ENCODE results near the gene LAMC3.

LAMC3 gene

GRCh38 chr9:130979591-130980385 is 29.2 kb upstream of the LAMC3 start:
- no peak for DNase-seq (ENCODE audit: low spot score)

- no peak for DNase-seq (ENCODE audit: low spot score)
Observed at GRCh38 chr9:130980526-130980925, 28.4 kb upstream of the LAMC3 start.

DNA sequence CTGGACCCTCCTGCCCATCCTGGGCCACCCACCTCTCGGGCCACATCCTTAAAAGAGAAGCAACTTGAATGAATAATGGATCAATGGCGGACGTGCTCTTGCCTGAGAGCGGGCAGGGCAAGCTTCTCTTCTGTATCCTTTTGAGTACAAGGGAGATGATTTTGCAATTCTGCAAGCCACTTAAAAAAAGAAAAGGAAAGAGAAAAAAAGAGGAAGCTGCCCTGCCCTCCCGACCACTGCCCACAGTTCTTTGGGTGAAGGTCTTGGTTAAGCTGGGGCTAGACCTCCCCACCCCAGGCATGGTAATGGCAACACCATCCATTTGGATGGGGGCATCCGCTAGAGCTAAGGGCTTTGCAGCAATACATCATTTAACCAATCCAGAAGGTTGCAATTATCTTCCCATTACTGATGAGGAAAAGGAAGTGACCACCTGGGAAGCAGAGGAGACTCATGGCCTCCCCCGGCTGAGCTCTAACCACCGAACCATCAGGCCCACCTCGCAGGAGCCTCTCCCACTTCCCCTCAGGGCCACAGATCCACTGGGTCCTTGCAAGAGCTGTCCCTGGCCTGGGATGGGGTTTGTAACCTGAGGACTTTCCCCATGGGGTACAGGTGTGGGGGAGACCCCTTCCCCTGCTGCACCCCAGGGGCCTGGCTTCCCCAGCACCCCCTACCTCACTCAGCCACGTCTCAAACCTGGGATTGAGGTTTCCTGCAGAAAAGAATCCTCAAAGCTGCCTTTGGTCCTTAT is 27.8 kb upstream of the LAMC3 start:
- DNase-seq (ENCODE audit: low spot score), result no peak

DNA sequence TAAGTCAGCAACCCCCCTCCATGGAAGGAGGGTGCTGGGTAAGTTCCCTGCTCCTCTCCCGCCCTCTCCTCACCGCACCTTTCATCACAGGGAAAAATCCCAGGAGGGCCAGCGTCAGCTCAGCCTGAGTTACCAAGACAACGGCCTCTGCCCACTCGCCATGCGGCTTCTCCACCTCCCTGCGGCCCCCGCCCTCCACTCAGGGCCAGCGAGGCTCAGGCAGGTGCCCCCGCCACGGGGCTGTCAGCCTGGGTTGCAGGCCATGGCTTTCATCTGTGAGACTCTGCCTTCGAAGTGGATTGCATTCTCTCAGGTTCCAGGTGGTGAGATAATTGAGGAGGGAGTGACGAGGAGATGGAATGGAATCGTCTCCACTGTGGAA is 27.2 kb upstream of the LAMC3 start:
- DNase-seq (ENCODE audit: low spot score), result no peak

DNA sequence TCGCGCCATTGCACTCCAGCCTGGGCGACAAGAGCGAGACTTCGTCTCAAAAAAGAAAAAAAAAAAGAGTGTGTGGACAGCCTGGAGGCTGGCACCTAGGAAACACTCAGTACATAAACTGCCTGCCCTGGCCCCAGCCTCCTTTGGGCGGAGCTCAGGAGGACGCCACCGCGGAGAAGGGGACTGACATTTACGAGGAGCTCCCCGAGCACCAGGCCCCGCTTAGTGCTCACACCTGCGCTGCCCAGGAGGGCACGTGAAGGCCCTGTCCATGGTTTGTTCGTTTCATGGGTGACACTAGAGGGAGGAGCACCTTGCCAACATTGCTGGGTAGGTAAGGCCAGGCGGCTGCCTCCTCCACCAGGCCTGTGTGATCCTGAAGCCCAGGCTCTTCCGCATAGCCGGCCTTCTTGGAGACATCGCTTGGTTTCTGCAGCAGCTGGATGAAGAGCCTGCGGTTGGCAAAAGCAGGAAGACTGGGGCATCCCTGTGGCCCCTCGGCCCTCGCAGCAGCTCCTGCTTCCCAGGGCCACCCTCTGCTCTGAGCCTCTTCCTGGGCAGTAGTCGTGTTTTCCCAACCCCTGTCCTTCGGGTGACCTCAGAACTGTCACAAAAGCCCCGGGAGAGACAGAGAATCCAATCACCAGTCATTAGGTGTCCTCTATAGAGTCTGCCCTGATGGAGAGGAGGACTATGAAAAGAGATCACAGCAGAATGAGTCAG is 26.2 kb upstream of the LAMC3 start:
- DNase-seq (ENCODE audit: low spot score), result no peak

GRCh38 chr9:130983359-130983670 is 25.7 kb upstream of the LAMC3 start:
- DNase-seq (ENCODE audit: low spot score), result no peak

- no peak for DNase-seq (ENCODE audit: low spot score)
Observed at GRCh38 chr9:130983970-130984369, 25.0 kb upstream of the LAMC3 start.

GRCh38 chr9:130984521-130984920 is 24.5 kb upstream of the LAMC3 start:
- DNase-seq (ENCODE audit: low spot score), result no peak

DNA sequence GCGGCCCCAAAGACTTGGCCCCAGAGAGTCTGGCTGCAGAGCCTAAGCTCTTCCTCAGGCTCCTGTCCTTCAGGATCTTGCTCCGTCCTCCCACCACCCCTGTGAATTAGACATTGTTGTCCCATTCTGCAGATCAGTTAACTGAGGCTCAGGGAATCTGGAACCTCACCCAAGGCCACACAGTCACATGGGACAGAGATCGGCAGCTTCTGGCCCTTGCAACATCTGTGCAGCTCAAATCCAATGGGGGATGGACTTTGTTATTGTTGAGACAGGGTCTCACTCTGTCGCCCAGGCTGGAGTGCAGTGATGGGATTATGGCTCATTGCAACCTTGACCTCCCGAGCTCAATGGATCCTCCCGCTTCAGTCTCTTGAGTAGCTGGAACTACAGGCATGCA is 23.9 kb upstream of the LAMC3 start:
- no peak for DNase-seq (ENCODE audit: low spot score)

DNA sequence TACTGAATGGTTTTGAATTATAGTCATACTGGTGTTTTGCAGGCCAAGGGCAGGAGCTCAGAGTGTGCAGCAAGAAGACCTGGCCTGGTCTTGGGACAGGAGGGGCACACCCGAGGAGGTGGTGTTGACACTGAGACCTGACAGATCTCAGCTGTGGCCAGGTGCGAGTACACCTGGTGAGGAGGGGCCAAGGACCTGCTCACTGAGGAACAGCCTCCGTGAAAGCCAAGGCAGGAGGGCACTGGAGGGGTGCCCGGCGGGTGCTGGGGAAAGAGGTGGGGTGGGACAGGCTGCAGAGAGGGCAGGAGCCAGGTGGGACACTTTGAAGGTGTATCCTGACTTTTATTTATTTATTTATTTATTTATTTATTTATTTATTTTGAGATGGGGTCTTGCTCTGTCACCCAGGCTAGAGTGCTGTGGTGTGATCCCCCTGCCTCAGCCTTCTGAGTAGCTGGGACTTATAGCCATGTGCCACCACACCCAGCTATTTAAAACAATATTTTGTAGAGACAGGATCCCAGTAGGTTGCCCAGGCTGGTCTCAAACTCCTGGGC is 23.3 kb upstream of the LAMC3 start:
- DNase-seq (ENCODE audit: low spot score), result no peak

GRCh38 chr9:130986356-130986965 is 22.5 kb upstream of the LAMC3 start:
- no peak for DNase-seq (ENCODE audit: low spot score)

DNA sequence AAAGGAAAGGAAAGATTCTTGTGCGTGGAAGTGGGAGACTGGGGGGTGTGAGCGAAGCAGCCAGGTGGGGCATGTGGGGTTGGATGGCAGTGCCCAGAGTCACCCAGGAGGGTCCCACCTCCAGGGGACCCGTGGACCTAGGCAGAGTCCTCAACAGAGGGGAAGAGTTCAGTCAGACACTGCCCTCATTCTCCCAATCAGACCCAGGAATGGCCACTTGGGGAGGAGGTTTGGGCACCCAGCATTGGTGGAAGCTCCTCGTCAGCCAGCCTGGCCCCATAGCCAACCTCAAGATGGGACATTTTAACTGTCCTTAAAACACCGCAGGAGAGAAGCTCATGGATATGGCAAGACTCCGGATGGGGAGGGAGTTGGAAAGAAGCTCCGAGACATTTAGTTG is 21.9 kb upstream of the LAMC3 start:
- no peak for DNase-seq (ENCODE audit: low spot score)

DNA sequence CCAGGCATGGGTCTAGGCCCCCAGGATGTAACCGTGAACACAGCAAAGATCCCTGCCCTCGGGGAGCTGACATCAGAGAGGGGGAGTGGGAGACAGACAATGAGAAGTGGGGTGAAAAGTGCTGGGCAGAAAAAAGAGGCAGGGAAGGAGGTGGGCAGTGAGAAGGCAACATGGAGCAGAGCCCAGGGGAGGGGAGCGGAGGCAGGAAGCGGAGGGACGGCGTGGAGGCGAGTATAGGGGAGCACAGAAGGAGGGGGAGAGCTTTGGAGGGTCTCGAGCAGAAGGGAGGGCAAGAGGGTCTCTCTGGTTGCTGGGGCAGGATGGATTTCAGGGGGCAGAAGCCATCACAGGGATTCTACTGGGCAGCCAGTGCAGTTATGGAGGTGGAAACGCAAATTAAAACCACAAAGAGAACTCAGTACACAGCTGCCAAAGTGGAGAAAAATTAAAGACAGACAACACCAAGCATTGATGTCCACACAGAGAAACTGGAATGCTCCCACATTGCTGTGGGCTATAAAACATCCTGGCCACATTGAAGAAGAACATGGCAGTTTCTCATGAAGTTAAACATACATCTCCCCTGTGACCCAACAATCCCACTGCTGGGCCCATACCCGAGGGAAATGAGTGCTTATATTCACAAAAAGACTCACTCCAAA is 21.1 kb upstream of the LAMC3 start:
- no peak for DNase-seq (ENCODE audit: low spot score)

DNA sequence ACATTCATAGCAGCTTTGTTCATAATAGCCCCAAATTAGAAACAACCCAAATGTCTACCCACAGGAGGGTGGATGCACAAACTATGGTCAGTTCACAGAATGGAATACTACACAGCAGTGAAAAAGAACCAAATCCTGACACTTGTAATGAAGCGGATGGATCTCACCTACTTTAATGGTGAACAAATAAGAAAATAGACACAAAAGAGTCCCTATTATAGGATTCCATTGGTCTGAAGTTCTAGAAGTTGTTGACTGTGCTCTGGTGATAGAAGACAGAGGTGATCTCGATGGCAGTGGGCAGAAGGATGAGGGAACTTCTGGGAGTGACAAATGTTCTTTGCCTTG is 20.6 kb upstream of the LAMC3 start:
- no peak for DNase-seq (ENCODE audit: low spot score)

DNA sequence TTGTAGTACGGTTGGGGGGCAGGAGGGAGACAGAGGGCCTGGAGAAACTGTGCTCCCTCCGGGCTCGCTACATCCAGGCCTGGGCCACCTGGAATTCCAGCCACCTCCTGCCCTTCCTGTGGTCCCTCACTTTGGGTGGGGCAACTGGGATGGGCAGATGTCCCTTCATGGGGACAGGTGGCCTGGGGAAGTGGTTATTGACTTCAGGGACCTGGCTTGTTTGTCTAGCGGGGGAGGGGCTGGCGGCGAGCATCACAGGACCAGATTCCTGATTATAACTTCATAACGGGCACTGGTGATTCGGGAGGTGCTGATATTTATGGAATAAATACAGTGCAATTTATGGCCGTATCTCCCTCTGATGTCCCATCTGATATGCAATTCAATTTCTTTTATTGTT is 20.1 kb upstream of the LAMC3 start:
- no peak for DNase-seq (ENCODE audit: low spot score)

GRCh38 chr9:130989391-130989790 is 19.6 kb upstream of the LAMC3 start:
- no peak for DNase-seq (ENCODE audit: low spot score)

DNA sequence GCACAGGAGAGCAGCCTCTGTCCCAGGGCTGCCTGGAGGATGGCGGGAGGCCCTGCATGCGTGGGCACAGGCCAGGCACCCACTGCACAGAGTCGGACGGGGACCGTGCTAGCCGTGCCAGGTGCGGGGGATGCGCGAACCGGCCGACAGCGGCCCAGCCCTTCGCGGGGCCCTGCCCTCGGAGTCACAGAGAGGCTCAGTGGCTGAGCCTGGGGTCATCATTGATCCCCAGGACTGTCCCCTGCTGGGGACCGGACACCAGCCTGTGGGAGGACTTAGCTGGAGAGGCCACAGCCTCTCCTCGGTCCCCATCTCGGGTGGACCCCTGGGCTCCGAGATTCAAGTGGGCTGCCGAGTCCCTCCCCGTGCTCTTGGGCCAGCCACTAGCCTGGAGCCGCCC is 19.1 kb upstream of the LAMC3 start:
- DNase-seq (ENCODE audit: low spot score), result no peak

DNA sequence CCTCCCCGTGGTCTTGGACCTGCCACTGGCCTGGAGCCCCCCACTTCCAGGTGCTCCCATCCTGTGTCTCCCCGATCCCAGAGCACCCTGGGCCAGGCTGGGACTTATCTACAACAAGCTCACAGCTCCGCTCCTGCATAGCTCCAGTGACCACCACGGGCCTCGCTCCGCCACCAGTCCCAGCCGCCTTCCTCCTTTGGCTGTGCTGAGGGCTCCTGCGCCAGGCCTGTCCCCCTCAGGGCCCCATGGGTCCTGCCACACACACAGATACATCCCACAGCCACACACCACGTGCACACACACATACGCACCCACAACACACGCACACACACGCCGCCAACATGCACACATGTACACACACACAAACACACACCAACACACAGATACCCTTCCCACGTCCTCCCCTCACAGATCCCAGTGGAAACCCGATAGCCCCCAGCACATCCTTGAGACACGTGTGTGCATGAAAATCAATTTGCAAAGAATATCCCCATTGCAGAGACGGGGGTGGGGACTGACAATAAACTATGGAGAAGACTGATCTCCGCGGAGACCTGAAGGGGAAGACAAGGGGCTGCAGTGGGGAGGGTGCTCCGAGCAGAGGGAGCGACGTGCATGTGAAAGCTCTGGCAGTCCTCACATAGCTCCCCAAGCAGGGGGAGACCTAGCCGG is 18.5 kb upstream of the LAMC3 start:
- DNase-seq (ENCODE audit: low spot score), result no peak

GRCh38 chr9:130990978-130991777 is 17.8 kb upstream of the LAMC3 start:
- no peak for DNase-seq (ENCODE audit: low spot score)
